NB4 (cell line): Measurements from ENCODE around the gene HCN2.

Experiments used
- DNase-seq: peaks from one replicate; pipeline ENCODE4 v3.0.0; 2010; ENCODE audit warnings: low read depth
- H3K4me3 ChIP-seq: one replicate; pipeline ENCODE4 v1.5.1; 2011; ENCODE audit warnings: mild to moderate bottlenecking, low read depth, low read length, moderate library complexity
- MYC ChIP-seq: IDR thresholded peaks from 2 replicates; pipeline ENCODE4 v1.6.1; 2011; ENCODE audit warnings: low read depth, low read length
- POLR2A ChIP-seq: IDR thresholded peaks from 2 replicates; pipeline ENCODE4 v1.6.1; 2011; ENCODE audit warnings: mild to moderate bottlenecking; ENCODE audit not compliant: insufficient read length; ENCODE audit errors: extremely low read depth
- TF ChIP-seq, protein P1 (sequence below): IDR thresholded peaks from one replicate; pipeline ENCODE4 v1.5.1; 2012; ENCODE audit warnings: low read depth, low read length
- TF ChIP-seq, protein P2 (sequence below): IDR thresholded peaks from 2 replicates; pipeline ENCODE4 v1.6.1; 2011; ENCODE audit warnings: low read depth, low read length

Gene HCN2

GRCh38 chr19:651991-652390 is 62.3 kb downstream of the HCN2 start:
- H3K4me3 ChIP-seq: no peak overlapping the region
- DNase-seq: no peak
- TF ChIP-seq, protein P1, sequence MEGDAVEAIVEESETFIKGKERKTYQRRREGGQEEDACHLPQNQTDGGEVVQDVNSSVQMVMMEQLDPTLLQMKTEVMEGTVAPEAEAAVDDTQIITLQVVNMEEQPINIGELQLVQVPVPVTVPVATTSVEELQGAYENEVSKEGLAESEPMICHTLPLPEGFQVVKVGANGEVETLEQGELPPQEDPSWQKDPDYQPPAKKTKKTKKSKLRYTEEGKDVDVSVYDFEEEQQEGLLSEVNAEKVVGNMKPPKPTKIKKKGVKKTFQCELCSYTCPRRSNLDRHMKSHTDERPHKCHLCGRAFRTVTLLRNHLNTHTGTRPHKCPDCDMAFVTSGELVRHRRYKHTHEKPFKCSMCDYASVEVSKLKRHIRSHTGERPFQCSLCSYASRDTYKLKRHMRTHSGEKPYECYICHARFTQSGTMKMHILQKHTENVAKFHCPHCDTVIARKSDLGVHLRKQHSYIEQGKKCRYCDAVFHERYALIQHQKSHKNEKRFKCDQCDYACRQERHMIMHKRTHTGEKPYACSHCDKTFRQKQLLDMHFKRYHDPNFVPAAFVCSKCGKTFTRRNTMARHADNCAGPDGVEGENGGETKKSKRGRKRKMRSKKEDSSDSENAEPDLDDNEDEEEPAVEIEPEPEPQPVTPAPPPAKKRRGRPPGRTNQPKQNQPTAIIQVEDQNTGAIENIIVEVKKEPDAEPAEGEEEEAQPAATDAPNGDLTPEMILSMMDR: no peak
- TF ChIP-seq, protein P2, sequence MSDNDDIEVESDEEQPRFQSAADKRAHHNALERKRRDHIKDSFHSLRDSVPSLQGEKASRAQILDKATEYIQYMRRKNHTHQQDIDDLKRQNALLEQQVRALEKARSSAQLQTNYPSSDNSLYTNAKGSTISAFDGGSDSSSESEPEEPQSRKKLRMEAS: no peak
- TF ChIP-seq MYC (no peak), POLR2A (no peak)

GRCh38 chr19:652467-653389 is 63.0 kb downstream of the HCN2 start:
- no peak overlapping the region for H3K4me3 ChIP-seq
- DNase-seq: no peak
- TF ChIP-seq POLR2A (no peak), MYC (no peak)
- TF ChIP-seq, protein P2: no peak
- TF ChIP-seq, protein P1: no peak

DNA sequence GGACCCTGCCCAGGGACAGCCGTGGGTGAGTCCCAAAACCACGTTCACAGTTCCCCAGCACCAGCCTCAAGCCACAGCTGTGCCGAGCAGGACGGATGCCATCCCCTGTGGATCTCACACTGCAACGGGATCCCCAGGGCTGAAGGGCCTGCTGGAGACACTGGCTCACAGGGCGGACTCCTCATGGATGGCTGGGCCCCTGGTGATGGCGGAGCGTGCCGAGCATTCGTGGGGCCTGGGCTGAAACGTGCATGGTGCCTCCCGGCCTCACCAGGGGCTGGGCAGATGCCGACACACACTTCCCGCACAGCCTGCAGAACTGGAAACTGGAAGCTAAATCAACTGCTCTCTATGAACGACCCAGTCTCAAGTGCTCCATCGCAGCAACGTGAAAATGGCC is 63.7 kb downstream of the HCN2 start:
- no peak for DNase-seq
- no peak for TF ChIP-seq MYC
- TF ChIP-seq POLR2A: no peak
- TF ChIP-seq, protein P2: no peak
- TF ChIP-seq, protein P1: no peak
- H3K4me3 ChIP-seq: no peak overlapping the region

GRCh38 chr19:655691-656090 is 66.0 kb downstream of the HCN2 start:
- no peak overlapping the region for H3K4me3 ChIP-seq
- TF ChIP-seq POLR2A (no peak), MYC (no peak)
- TF ChIP-seq, protein P2: no peak
- TF ChIP-seq, protein P1: no peak
- DNase-seq: no peak

DNA sequence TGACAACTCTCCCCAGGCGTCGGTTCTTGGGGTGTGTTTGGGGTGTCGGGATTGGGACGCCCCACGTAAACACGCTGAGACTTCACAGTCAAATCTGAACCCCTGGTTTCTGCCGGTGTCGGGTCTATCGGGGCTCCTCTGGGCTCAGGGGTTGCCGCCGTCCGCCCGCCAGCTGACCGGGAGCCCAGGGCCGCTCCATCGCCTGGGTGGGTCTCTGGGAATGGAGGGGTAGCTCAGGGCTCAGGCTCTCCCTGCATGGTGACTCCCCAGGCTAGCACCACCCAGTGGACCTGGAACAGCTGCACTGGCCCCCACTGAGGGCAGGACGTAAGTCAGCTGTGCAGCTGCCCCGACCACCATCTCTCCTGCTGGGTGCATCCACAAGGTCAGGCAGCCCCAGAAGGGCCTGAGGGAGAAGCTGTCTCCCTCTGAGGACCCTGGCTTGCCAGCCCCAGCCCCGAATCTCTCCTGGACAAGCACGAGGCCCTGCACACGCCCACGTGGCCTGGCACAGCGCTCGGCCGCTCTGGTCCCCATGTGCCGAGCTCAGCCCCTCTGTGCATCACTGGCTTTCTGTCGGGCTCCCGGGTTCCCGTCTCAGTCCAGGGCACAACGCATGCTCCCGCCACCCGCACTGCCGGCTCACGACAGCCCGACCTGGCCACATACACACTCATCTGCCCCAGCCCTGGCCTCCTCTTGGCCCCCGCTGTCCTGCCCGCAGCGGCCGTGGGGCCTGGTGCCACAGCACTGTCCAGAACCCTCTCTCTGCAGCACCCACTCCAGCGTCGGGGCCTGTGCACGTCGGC is 67.3 kb downstream of the HCN2 start:
- TF ChIP-seq MYC (no peak), POLR2A (no peak)
- TF ChIP-seq, protein P1: no peak
- TF ChIP-seq, protein P2: no peak
- no peak overlapping the region for H3K4me3 ChIP-seq
- DNase-seq: no peak
